ENCODE measurements around the gene LYZL2.

The LYZL2 gene

DNA sequence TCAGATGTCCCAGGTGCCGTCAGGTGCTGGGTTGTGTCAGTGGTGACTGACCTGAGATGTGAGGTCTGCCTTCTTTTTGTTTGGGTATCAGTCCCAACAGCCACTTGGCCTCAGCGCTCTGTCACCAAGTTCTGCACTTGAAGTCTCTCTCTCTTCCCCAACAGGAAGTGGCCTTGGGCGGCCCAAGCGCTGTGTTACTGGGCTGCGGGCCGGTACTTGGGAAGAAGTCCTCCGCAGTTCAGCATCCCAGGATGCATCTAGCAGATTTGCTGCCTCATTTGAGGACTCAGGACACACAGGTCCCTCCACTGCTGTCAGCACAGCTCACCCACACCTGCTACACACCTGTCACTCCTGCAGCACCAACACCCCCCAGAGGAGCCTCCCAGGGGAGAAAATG is 40.1 kb downstream of the LYZL2 start:
- H3K9ac ChIP-seq (ENCODE audit: low read length): no peak overlapping the region
- H3K9me3 ChIP-seq (ENCODE audit: control insufficient read depth, low read length): peaks cover 5% of the 10 kb centered on the region
- no peak overlapping the region for H3K4me3 ChIP-seq (ENCODE audit: low read length)
- no peaks in the 10 kb centered on the region for H3K36me3 ChIP-seq (ENCODE audit: control insufficient read depth, insufficient read depth, low read length, severe bottlenecking)
- DNase-seq (ENCODE audit: low read depth): no peak
- H3K4me1 ChIP-seq (ENCODE audit: control insufficient read depth, insufficient read depth, low read length): peaks cover 6% of the 10 kb centered on the region
- H3K27me3 ChIP-seq (replicated peaks; ENCODE audit: control insufficient read depth, insufficient read depth, low read length): no peaks in the 10 kb centered on the region

DNA sequence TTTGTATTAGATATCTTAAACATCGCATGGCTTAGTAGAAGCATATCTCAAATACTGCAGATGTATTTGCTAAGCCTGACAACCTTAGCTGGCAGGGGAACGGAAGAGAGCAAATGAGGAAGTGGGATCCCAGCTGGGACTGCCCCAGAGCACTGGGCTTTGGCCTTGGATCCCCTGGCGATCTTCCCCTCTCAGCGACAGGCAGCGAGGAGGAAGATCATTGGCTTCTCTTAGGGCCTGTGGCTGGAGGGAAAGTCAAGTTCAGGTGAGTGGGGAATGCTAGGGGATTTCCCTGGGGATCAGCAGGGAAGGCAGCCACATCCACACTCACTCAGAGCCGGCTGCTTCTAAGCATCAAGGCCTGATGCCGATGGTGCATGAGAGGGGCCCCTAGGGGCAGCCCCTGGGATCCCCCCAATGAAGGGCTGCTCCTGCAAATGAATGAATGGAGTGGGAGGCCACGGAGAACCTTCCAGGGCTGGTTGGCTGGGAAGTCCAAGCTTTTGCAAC is 42.0 kb downstream of the LYZL2 start:
- H3K36me3 ChIP-seq (ENCODE audit: control insufficient read depth, insufficient read depth, low read length, severe bottlenecking): no peaks in the 10 kb centered on the region
- no peak for DNase-seq (ENCODE audit: low read depth)
- H3K4me3 ChIP-seq (ENCODE audit: low read length): no peak overlapping the region
- peaks cover 9% of the 10 kb centered on the region for H3K4me1 ChIP-seq (ENCODE audit: control insufficient read depth, insufficient read depth, low read length)
- H3K27me3 ChIP-seq (replicated peaks; ENCODE audit: control insufficient read depth, insufficient read depth, low read length): no peaks in the 10 kb centered on the region
- no peak overlapping the region for H3K9ac ChIP-seq (ENCODE audit: low read length)
- peaks cover 5% of the 10 kb centered on the region for H3K9me3 ChIP-seq (ENCODE audit: control insufficient read depth, low read length)

DNA sequence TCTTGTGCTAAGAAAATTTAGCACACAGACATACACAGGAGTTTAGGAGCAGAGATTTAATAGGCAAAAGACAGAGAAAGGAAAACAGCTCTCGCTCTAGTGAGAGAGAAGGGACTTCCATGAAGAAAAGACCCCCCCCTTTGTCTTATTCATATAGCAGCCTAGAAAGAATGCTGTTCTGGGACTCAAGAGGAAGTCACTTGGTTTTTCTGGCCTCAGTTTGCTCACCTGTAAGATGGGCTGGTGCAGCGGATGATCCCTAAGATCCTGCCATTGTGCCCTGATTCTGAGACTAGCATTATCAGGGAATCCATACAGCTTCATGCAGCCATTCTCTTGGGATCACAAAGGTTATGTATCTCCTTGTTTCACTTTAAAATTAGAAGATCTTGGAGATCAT is 42.7 kb downstream of the LYZL2 start:
- no peak for DNase-seq (ENCODE audit: low read depth)
- Histone ChIP-seq H3K9me3 (ENCODE audit: control insufficient read depth, low read length) (peaks cover 5% of the 10 kb centered on the region), H3K9ac (ENCODE audit: low read length) (no peak overlapping the region), H3K27me3 (replicated peaks; ENCODE audit: control insufficient read depth, insufficient read depth, low read length) (no peaks in the 10 kb centered on the region), H3K36me3 (ENCODE audit: control insufficient read depth, insufficient read depth, low read length, severe bottlenecking) (no peaks in the 10 kb centered on the region), H3K4me3 (ENCODE audit: low read length) (no peak overlapping the region), H3K4me1 (ENCODE audit: control insufficient read depth, insufficient read depth, low read length) (peaks cover 9% of the 10 kb centered on the region)

DNA sequence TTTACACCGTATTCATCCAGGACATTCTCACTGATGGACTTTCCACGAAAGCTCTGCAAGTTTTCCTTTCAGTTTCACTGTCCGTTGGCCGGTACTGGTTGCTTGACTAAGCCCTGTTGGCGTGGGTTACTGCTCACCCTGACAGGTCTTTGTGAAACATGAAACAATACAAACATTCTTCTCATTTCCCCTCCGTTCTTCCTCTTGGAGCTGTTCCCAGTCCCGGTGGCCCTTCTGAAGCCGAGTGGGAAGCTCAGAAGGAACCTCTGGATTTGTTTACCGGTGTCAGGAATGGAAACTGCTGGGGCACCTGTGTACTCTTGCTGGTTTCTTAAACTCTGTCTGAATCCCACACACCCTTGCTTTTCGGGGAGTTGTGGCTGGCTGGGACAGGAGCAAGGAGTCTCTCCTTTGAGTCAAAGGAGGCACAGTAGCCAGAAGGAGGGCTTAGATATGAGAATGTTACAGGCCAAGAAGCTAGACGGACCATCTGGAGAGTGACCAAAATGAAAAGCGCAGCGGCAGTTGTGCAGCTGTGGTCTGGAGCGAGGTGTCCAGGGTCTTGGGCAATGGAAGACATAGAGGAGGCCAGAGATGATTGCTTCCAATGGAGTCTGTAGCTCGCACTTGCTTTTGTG is 45.7 kb downstream of the LYZL2 start:
- Histone ChIP-seq H3K27me3 (replicated peaks; ENCODE audit: control insufficient read depth, insufficient read depth, low read length) (no peaks in the 10 kb centered on the region), H3K9ac (ENCODE audit: low read length) (peak overlapping the region; percentile 50), H3K36me3 (ENCODE audit: control insufficient read depth, insufficient read depth, low read length, severe bottlenecking) (no peaks in the 10 kb centered on the region), H3K4me3 (ENCODE audit: low read length) (peak overlapping the region; percentile 74), H3K4me1 (ENCODE audit: control insufficient read depth, insufficient read depth, low read length) (peaks cover 9% of the 10 kb centered on the region), H3K9me3 (ENCODE audit: control insufficient read depth, low read length) (peaks cover 5% of the 10 kb centered on the region)
- DNase-seq (ENCODE audit: low read depth): peak; percentile 85

DNA sequence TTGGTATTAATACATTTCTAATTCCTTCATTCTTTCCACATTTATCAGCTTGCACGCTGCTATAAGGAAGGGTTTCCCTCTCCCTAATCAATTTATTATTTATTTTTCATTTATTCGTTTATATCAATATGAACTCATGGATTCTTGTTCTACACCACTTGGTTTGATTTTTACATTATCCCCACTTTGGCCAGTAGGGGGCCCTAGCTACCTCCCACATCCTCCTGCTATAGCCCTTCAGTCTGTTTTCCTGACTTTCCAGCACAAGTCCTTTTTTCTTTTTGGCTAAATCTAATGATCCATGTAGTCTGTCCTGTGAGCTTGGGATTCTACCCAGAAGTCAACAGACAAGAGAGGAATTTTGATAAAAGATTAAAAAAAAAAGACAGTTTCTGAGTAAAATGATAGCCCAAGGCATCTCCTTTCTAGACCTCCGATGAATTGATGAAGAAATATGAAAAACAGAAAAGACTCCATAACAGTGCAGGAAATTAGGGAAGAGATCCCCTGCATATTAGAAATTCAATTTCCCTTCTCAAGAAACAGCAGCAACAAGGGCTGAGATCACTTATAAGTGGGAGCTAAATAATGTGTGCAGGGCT is 47.7 kb downstream of the LYZL2 start:
- Histone ChIP-seq H3K27me3 (replicated peaks; ENCODE audit: control insufficient read depth, insufficient read depth, low read length) (no peaks in the 10 kb centered on the region), H3K9me3 (ENCODE audit: control insufficient read depth, low read length) (peaks cover 5% of the 10 kb centered on the region), H3K4me3 (ENCODE audit: low read length) (no peak overlapping the region), H3K36me3 (ENCODE audit: control insufficient read depth, insufficient read depth, low read length, severe bottlenecking) (no peaks in the 10 kb centered on the region), H3K9ac (ENCODE audit: low read length) (no peak overlapping the region), H3K4me1 (ENCODE audit: control insufficient read depth, insufficient read depth, low read length) (peaks cover 9% of the 10 kb centered on the region)
- peak; percentile 63 for DNase-seq (ENCODE audit: low read depth)

DNA sequence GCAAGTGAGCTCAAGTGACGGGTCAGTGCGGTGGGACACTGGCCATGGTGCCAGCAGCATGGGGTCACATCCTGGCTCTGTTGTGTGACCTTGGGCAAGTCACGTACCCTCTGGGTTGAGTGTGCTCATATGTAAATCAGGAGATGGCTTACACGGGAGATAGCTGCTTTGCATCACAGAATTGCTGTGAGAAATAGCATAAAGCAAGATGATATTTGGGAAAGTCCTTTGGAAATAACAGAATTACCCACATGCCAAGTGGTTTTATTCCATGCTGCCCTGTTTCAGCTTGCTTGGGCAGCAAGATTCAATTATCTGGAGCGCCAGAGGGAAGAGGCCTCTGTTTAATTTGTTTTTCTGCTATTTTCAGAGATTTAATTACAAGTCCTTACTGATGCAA is 48.9 kb downstream of the LYZL2 start:
- Histone ChIP-seq H3K36me3 (ENCODE audit: control insufficient read depth, insufficient read depth, low read length, severe bottlenecking) (no peaks in the 10 kb centered on the region), H3K4me3 (ENCODE audit: low read length) (no peak overlapping the region), H3K27me3 (replicated peaks; ENCODE audit: control insufficient read depth, insufficient read depth, low read length) (no peaks in the 10 kb centered on the region), H3K9ac (ENCODE audit: low read length) (no peak overlapping the region), H3K9me3 (ENCODE audit: control insufficient read depth, low read length) (no peaks in the 10 kb centered on the region), H3K4me1 (ENCODE audit: control insufficient read depth, insufficient read depth, low read length) (peaks cover 9% of the 10 kb centered on the region)
- DNase-seq (ENCODE audit: low read depth): no peak

DNA sequence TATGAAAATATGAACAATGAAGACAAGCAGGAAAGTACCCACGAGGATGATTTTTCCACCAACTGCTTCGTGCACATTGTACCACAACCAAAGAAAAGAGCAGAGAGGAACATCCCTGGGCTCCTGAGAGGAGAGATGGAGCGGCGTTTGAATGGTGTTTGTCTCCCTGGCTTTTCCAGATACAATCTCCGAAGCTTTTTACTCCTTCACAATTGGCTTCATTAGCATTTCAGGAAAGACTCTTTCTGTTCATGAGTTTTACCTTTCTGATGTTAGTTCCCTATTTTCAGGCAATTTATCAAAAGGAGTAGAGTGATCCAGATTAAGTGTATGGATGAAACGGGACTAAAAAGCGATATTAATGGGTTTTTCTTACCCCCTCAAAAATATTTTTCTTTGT is 49.3 kb downstream of the LYZL2 start:
- Histone ChIP-seq H3K4me3 (ENCODE audit: low read length) (no peak overlapping the region), H3K9ac (ENCODE audit: low read length) (no peak overlapping the region), H3K27me3 (replicated peaks; ENCODE audit: control insufficient read depth, insufficient read depth, low read length) (no peaks in the 10 kb centered on the region), H3K4me1 (ENCODE audit: control insufficient read depth, insufficient read depth, low read length) (peaks cover 9% of the 10 kb centered on the region), H3K36me3 (ENCODE audit: control insufficient read depth, insufficient read depth, low read length, severe bottlenecking) (no peaks in the 10 kb centered on the region), H3K9me3 (ENCODE audit: control insufficient read depth, low read length) (no peaks in the 10 kb centered on the region)
- no peak for DNase-seq (ENCODE audit: low read depth)

DNA sequence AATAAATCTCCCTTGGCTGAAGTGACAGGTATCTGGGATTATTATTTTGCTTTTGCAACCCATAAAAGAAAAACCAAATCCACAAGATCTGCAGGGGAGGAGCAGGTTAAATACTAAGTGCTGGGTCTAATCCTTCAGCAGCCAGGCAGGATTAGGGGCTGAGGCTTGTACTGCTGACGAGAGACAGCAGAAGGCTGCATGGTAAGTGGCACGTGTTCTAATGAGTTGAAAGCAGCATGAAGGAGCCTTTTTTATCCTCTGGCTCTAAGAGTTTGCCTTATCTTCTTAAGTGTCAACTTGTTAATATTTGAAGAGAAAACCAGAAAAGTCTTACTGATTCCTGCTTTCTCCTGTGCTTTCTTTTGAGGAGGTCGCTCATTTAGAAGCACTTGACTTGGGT is 50.0 kb downstream of the LYZL2 start:
- Histone ChIP-seq H3K9ac (ENCODE audit: low read length) (no peak overlapping the region), H3K27me3 (replicated peaks; ENCODE audit: control insufficient read depth, insufficient read depth, low read length) (no peaks in the 10 kb centered on the region), H3K9me3 (ENCODE audit: control insufficient read depth, low read length) (no peaks in the 10 kb centered on the region), H3K36me3 (ENCODE audit: control insufficient read depth, insufficient read depth, low read length, severe bottlenecking) (no peaks in the 10 kb centered on the region), H3K4me1 (ENCODE audit: control insufficient read depth, insufficient read depth, low read length) (peaks cover 9% of the 10 kb centered on the region), H3K4me3 (ENCODE audit: low read length) (no peak overlapping the region)
- no peak for DNase-seq (ENCODE audit: low read depth)

DNA sequence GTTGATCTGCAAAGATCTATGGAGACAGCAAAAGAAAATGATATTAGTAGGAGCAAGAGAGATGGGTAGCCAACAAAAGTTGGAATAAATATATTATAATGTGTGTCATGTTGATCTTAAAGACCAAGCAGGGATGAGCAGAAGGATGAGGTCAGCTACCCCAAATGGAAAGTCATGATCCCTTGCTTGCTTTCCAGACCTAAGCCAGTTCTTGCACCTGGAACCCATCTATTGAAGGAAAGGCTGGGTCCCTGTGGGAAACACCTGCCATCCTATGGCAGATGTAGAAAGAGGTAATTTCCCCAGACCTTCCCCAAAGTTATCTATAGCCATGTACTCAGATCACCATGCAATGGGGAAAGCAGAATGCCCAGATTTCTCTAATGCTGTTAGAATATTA is 52.5 kb downstream of the LYZL2 start:
- Histone ChIP-seq H3K9ac (ENCODE audit: low read length) (no peak overlapping the region), H3K9me3 (ENCODE audit: control insufficient read depth, low read length) (no peaks in the 10 kb centered on the region), H3K4me3 (ENCODE audit: low read length) (no peak overlapping the region), H3K27me3 (replicated peaks; ENCODE audit: control insufficient read depth, insufficient read depth, low read length) (no peaks in the 10 kb centered on the region), H3K36me3 (ENCODE audit: control insufficient read depth, insufficient read depth, low read length, severe bottlenecking) (no peaks in the 10 kb centered on the region), H3K4me1 (ENCODE audit: control insufficient read depth, insufficient read depth, low read length) (no peaks in the 10 kb centered on the region)
- no peak for DNase-seq (ENCODE audit: low read depth)

DNA sequence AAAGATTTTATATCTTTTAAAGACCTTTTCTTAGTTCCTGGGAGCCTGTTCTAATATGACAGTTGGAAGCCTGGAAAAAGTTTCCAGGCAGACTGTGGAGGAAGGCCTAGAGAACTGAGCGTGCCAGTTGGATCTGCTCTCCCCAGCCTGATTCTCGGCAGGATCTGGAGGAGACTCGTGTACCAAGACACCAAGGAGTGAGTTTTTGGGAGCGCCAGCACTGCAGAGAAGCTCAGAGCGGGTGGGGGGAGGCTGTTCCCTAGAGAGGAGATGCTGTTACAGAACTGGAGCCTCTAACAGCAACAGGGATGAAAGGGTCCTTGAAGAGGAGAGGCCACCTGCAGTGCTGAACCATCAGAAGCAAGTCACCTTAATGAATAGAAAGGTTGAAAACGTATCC is 52.9 kb downstream of the LYZL2 start:
- no peaks in the 10 kb centered on the region for H3K27me3 ChIP-seq (replicated peaks; ENCODE audit: control insufficient read depth, insufficient read depth, low read length)
- no peaks in the 10 kb centered on the region for H3K4me1 ChIP-seq (ENCODE audit: control insufficient read depth, insufficient read depth, low read length)
- no peak overlapping the region for H3K4me3 ChIP-seq (ENCODE audit: low read length)
- DNase-seq (ENCODE audit: low read depth): no peak
- no peaks in the 10 kb centered on the region for H3K9me3 ChIP-seq (ENCODE audit: control insufficient read depth, low read length)
- no peak overlapping the region for H3K9ac ChIP-seq (ENCODE audit: low read length)
- no peaks in the 10 kb centered on the region for H3K36me3 ChIP-seq (ENCODE audit: control insufficient read depth, insufficient read depth, low read length, severe bottlenecking)

DNA sequence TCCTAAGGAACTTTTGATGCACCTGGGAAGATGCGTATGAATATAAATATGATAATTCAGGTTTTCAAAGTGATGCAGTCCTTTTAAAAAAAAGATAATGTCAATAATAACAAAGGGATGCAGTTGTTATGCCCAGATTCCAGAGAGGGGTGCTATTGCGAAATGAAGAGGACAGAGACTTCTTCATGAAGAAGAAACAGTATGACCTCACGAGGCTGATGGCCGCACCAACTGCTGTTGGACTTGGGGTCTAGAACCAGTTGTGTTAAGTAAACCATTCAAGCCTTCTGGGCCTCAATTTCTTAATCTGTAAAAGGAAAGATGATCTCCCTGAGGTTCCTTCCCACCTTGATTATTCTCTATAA is 55.1 kb downstream of the LYZL2 start:
- no peaks in the 10 kb centered on the region for H3K27me3 ChIP-seq (replicated peaks; ENCODE audit: control insufficient read depth, insufficient read depth, low read length)
- no peak overlapping the region for H3K4me3 ChIP-seq (ENCODE audit: low read length)
- peaks cover 10% of the 10 kb centered on the region for H3K9me3 ChIP-seq (ENCODE audit: control insufficient read depth, low read length)
- H3K36me3 ChIP-seq (ENCODE audit: control insufficient read depth, insufficient read depth, low read length, severe bottlenecking): no peaks in the 10 kb centered on the region
- H3K9ac ChIP-seq (ENCODE audit: low read length): no peak overlapping the region
- DNase-seq (ENCODE audit: low read depth): no peak
- H3K4me1 ChIP-seq (ENCODE audit: control insufficient read depth, insufficient read depth, low read length): no peaks in the 10 kb centered on the region

Data from adipocyte (in vitro differentiated cells).